ENCODE measurements around the gene NRP1. TPM values are rescaled to one million over a fixed set of nuclear protein-coding genes. Genes with fewer than 3 reads are reported as not detected.
A peak's percentile ranks its signal among the peaks of the same experiment; 100 is the strongest.

The NRP1 gene
- total RNA-seq, 1 experiment from 2014 or later = 31.7 TPM

- Histone ChIP-seq H3K4me3 (ENCODE audit: low read depth, low read length, poor library complexity, severe bottlenecking) (no peak overlapping the region), H3K27me3 (replicated peaks; ENCODE audit: insufficient read depth, low read depth, low read length, poor library complexity) (no peaks in the 10 kb centered on the region), H3K27ac (ENCODE audit: low read depth, low read length, poor library complexity, severe bottlenecking) (no peak overlapping the region), H3K4me1 (ENCODE audit: insufficient read depth, low read length, poor library complexity, severe bottlenecking) (peaks cover 44% of the 10 kb centered on the region), H3K36me3 (ENCODE audit: insufficient read depth, low read length, poor library complexity, severe bottlenecking) (no peaks in the 10 kb centered on the region), H3K9me3 (ENCODE audit: low read depth, low read length, poor library complexity, severe bottlenecking) (no peaks in the 10 kb centered on the region)
- TF ChIP-seq CTCF (conservative IDR thresholded peaks at IDR 0.05; ENCODE audit: low read depth, low read length) (no peak), EZH2 (IDR thresholded peaks at IDR 0.05; ENCODE audit: borderline replicate concordance, low read depth, low read length, poor library complexity, severe bottlenecking) (no peak)
- no TSS peak for BruUV-seq (replicated peaks)
- intact Hi-C loops (cut with micrococcal nuclease; ENCODE audit: unreplicated experiment) = no loop called here
- POLR2A ChIA-PET (ENCODE audit: low non-redundant PET) = interaction anchor here (0.6 kb wide), 1 partner anchor 164 kb away, joined by 3 read pairs; no protein-coding TSS in a partner anchor
- no peak for DNase-seq (ENCODE audit: low spot score)
- CTCF ChIA-PET = no interaction called here
Observed at GRCh38 chr10:33306701-33307519, 27.6 kb downstream of the NRP1 start.

GRCh38 chr10:33306126-33306525 lies 28.3 kb downstream of the NRP1 start:
- no peak for TF ChIP-seq EZH2 (IDR thresholded peaks at IDR 0.05; ENCODE audit: borderline replicate concordance, low read depth, low read length, poor library complexity, severe bottlenecking)
- no peak for TF ChIP-seq CTCF (conservative IDR thresholded peaks at IDR 0.05; ENCODE audit: low read depth, low read length)
- Histone ChIP-seq H3K36me3 (ENCODE audit: insufficient read depth, low read length, poor library complexity, severe bottlenecking) (no peaks in the 10 kb centered on the region), H3K4me1 (ENCODE audit: insufficient read depth, low read length, poor library complexity, severe bottlenecking) (peaks cover 44% of the 10 kb centered on the region), H3K27ac (ENCODE audit: low read depth, low read length, poor library complexity, severe bottlenecking) (no peak overlapping the region), H3K27me3 (replicated peaks; ENCODE audit: insufficient read depth, low read depth, low read length, poor library complexity) (no peaks in the 10 kb centered on the region), H3K4me3 (ENCODE audit: low read depth, low read length, poor library complexity, severe bottlenecking) (no peak overlapping the region), H3K9me3 (ENCODE audit: low read depth, low read length, poor library complexity, severe bottlenecking) (no peaks in the 10 kb centered on the region)
- POLR2A ChIA-PET (ENCODE audit: low non-redundant PET) = interaction anchor here (0.6 kb wide), 1 partner anchor 20 kb away, joined by 3 read pairs; no protein-coding TSS in a partner anchor
- no peak for DNase-seq (ENCODE audit: low spot score)
- CTCF ChIA-PET = no interaction called here
- intact Hi-C loops (cut with micrococcal nuclease; ENCODE audit: unreplicated experiment) = no loop called here
- no TSS peak for BruUV-seq (replicated peaks)

- no TSS peak for BruUV-seq (replicated peaks)
- no peak for DNase-seq (ENCODE audit: low spot score)
- Histone ChIP-seq H3K4me1 (ENCODE audit: insufficient read depth, low read length, poor library complexity, severe bottlenecking) (peaks cover 44% of the 10 kb centered on the region), H3K36me3 (ENCODE audit: insufficient read depth, low read length, poor library complexity, severe bottlenecking) (no peaks in the 10 kb centered on the region), H3K9me3 (ENCODE audit: low read depth, low read length, poor library complexity, severe bottlenecking) (no peaks in the 10 kb centered on the region), H3K4me3 (ENCODE audit: low read depth, low read length, poor library complexity, severe bottlenecking) (no peak overlapping the region), H3K27me3 (replicated peaks; ENCODE audit: insufficient read depth, low read depth, low read length, poor library complexity) (no peaks in the 10 kb centered on the region), H3K27ac (ENCODE audit: low read depth, low read length, poor library complexity, severe bottlenecking) (peak overlapping the region; percentile 45)
- intact Hi-C loops (cut with micrococcal nuclease; ENCODE audit: unreplicated experiment) = no loop called here
- TF ChIP-seq EZH2 (IDR thresholded peaks at IDR 0.05; ENCODE audit: borderline replicate concordance, low read depth, low read length, poor library complexity, severe bottlenecking) (no peak), CTCF (conservative IDR thresholded peaks at IDR 0.05; ENCODE audit: low read depth, low read length) (no peak)
- CTCF ChIA-PET = no interaction called here
- POLR2A ChIA-PET (ENCODE audit: low non-redundant PET) = no interaction called here
Observed at GRCh38 chr10:33304423-33305225, 29.8 kb downstream of the NRP1 start.
